HG03469 (cell line): Measurements from ENCODE around the gene KRTAP21-3.

Source experiments
- ATAC-seq: cut with Tn5 transposase; IDR thresholded peaks from one replicate; pipeline ENCODE4 v1.9.1; 2021; ENCODE audit warnings: mild to moderate bottlenecking, moderate library complexity, moderate number of reproducible peaks; ENCODE audit not compliant: unreplicated experiment

Gene KRTAP21-3

DNA sequence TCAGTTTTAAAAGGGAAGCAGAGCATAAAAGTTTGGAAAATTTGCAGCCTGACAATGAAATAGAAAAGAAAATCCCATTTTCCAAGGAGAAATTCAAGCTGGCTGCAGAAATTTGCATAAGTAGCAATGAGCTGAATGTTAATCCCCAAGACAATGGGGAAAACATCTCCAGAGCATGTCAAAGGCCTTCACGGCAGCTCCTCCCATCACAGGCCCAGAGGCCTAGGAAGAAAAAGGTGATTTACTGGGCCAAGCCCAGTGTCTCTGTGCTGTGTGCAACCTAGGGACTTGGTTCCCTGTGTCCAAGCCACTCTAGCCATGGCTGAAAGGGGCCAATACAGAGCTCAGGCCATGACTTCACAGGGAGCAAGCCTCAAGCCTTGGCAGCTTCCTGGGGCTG, 49.8 kb downstream of the KRTAP21-3 start:
- ATAC-seq: no peak
